ENCODE results near the gene SNTG2. TPM values are rescaled to one million over a fixed set of nuclear protein-coding genes. Genes with fewer than 3 reads are reported as not detected.

Gene SNTG2
- total RNA-seq, 1 donor from 2014 or later = 2.2 TPM

- no peak overlapping the region for H3K27ac Mint-ChIP-seq
- H3K9me3 Mint-ChIP-seq = no peaks in the 10 kb centered on the region
- ChIA-PET POLR2A (no interaction called here), CTCF (no interaction called here)
- ATAC-seq (ENCODE audit: low read depth) = no peak
- no peaks in the 10 kb centered on the region for H3K36me3 Mint-ChIP-seq (ENCODE audit: low read depth)
- no peak for TF ChIP-seq CTCF (IDR thresholded peaks at IDR 0.05)
- H3K4me1 Mint-ChIP-seq = peaks cover 10% of the 10 kb centered on the region
- peaks cover 6% of the 10 kb centered on the region for H3K27me3 Mint-ChIP-seq
- intact Hi-C loops (cut with micrococcal nuclease) = no loop called here
- DNase-seq = no peak
- H3K4me3 Mint-ChIP-seq = no peak overlapping the region
Observed at GRCh38 chr2:1134629-1135028, 184.0 kb downstream of the SNTG2 start.

- peaks cover 6% of the 10 kb centered on the region for H3K27me3 Mint-ChIP-seq
- DNase-seq (no peak), ATAC-seq (ENCODE audit: low read depth) (no peak)
- no peaks in the 10 kb centered on the region for H3K36me3 Mint-ChIP-seq (ENCODE audit: low read depth)
- TF ChIP-seq CTCF (IDR thresholded peaks at IDR 0.05) = no peak
- H3K9me3 Mint-ChIP-seq = no peaks in the 10 kb centered on the region
- intact Hi-C loops (cut with micrococcal nuclease) = no loop called here
- POLR2A ChIA-PET = no interaction called here
- peaks cover 17% of the 10 kb centered on the region for H3K4me1 Mint-ChIP-seq
- no peak overlapping the region for H3K4me3 Mint-ChIP-seq
- CTCF ChIA-PET = no interaction called here
- no peak overlapping the region for H3K27ac Mint-ChIP-seq
Observed at GRCh38 chr2:1136067-1136466, 185.4 kb downstream of the SNTG2 start.

- no peak for TF ChIP-seq CTCF (IDR thresholded peaks at IDR 0.05)
- POLR2A ChIA-PET = no interaction called here
- H3K27ac Mint-ChIP-seq = no peak overlapping the region
Observed at GRCh38 chr2:1136846-1137245, 186.2 kb downstream of the SNTG2 start.

GRCh38 chr2:1137264-1137663 lies 186.6 kb downstream of the SNTG2 start:
- TF ChIP-seq CTCF (IDR thresholded peaks at IDR 0.05) = no peak
- no peak overlapping the region for H3K4me3 Mint-ChIP-seq
- H3K4me1 Mint-ChIP-seq = peaks cover 15% of the 10 kb centered on the region
- POLR2A ChIA-PET = no interaction called here
- DNase-seq (no peak), ATAC-seq (ENCODE audit: low read depth) (no peak)
- peaks cover 6% of the 10 kb centered on the region for H3K27me3 Mint-ChIP-seq
- H3K9me3 Mint-ChIP-seq = no peaks in the 10 kb centered on the region
- intact Hi-C loops (cut with micrococcal nuclease) = no loop called here
- no peak overlapping the region for H3K27ac Mint-ChIP-seq
- no peaks in the 10 kb centered on the region for H3K36me3 Mint-ChIP-seq (ENCODE audit: low read depth)
- CTCF ChIA-PET = interaction anchor here (0.9 kb wide), 1 partner anchor 11 kb away, joined by 3 read pairs; no protein-coding TSS in a partner anchor

More at GRCh38 chr2:1136846-1137245, 186.2 kb downstream of the SNTG2 start:
- peaks cover 17% of the 10 kb centered on the region for H3K4me1 Mint-ChIP-seq
- H3K36me3 Mint-ChIP-seq (ENCODE audit: low read depth) = no peaks in the 10 kb centered on the region
- DNase-seq (no peak), ATAC-seq (ENCODE audit: low read depth) (no peak)
- H3K9me3 Mint-ChIP-seq = no peaks in the 10 kb centered on the region
- peaks cover 6% of the 10 kb centered on the region for H3K27me3 Mint-ChIP-seq
- no peak overlapping the region for H3K4me3 Mint-ChIP-seq
- intact Hi-C loops (cut with micrococcal nuclease) = no loop called here
- CTCF ChIA-PET = no interaction called here

GRCh38 chr2:1137913-1138391 lies 187.3 kb downstream of the SNTG2 start:
- Mint-ChIP-seq H3K4me1 (peaks cover 12% of the 10 kb centered on the region), H3K27me3 (peaks cover 6% of the 10 kb centered on the region), H3K27ac (no peak overlapping the region)

More at GRCh38 chr2:1137913-1138391, 187.3 kb downstream of the SNTG2 start:
- Mint-ChIP-seq H3K9me3 (no peaks in the 10 kb centered on the region), H3K4me3 (no peak overlapping the region), H3K36me3 (ENCODE audit: low read depth) (no peaks in the 10 kb centered on the region)
- intact Hi-C loops (cut with micrococcal nuclease) = no loop called here
- no peak for ATAC-seq (ENCODE audit: low read depth)
- ChIA-PET CTCF (interaction anchor here (0.9 kb wide), 1 partner anchor 10 kb away, joined by 3 read pairs; no protein-coding TSS in a partner anchor), POLR2A (no interaction called here)
- TF ChIP-seq CTCF (IDR thresholded peaks at IDR 0.05) = no peak
- DNase-seq = no peak
